ENCODE results near the gene SRRT.

Gene SRRT

GRCh38 chr7:100856871-100857282 is 18.0 kb upstream of the SRRT start:
- DNase-seq, result no peak

GRCh38 chr7:100859856-100860255 is 15.0 kb upstream of the SRRT start:
- DNase-seq, result no peak

DNA sequence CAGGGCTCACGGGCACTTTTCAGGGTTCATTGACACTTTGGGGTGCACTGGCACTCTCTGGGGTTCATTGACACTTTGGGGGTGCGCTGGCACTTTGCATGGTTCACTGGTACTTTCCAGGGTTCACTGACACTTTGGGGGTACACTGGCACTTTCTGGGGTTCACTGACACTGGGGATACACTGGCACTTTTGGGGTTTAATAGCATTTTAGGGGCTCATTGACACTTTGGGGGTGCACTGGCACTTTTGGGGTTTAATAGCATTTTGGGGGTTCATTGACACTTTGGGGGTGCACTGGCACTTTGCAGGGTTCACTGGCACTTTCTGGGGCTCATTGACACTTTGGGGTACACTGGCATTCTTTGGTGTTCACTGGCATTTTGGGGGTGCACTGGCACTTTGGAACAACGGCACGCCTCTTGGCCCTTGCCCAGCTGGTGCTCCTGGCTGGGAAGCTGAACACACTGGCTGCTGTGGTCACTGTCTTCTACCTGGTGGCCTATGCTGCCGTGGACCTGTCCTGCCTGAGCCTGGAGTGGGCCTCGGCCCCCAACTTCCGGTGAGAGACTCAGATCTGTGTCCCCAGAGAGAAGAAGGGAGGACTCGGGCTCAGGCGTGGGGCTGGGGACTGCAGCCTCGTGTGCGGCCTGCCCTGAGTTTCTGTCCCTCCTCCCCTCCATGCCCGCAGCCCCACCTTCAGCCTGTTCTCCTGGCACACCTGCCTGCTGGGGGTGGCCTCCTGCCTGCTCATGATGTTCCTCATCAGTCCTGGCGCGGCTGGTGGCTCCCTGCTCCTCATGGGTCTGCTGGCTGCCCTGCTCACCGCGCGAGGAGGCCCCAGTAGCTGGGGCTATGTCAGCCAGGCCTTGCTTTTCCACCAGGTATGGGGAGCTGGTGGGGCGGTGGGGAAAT is 13.9 kb upstream of the SRRT start:
- DNase-seq, result no peak

GRCh38 chr7:100861616-100861985 is 13.3 kb upstream of the SRRT start:
- DNase-seq, result no peak

- DNase-seq, result no peak
These were observed 11.4 kb upstream of the SRRT start for GRCh38 chr7:100863406-100863950.

DNA sequence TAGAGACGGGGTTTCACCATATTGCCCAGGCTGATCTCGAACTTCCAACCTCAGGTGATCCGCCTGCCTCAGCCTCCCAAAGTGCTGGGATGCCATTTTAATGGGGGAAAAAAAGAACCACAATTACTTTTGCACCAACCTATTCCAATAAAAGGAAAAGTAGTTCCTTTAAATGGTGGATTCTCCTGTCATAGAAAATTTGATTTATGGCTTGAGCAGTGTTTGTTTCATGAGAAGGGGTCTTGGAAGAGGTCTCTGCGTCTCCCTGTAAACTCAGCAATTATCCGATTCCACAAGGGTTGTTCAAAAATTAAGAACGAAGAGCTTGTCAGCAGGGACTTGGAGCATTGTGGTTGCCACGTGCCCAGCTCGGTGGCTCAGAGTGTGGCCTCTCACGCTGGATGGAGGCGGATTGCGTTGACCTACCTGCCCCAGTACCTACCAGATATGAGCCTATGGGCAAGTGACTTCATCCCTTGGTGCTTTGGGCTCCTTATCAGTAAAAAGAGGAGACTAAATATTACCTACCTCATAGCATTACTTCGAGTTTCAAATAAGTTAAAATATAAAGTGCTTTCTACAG is 10.5 kb upstream of the SRRT start:
- DNase-seq, result no peak

DNA sequence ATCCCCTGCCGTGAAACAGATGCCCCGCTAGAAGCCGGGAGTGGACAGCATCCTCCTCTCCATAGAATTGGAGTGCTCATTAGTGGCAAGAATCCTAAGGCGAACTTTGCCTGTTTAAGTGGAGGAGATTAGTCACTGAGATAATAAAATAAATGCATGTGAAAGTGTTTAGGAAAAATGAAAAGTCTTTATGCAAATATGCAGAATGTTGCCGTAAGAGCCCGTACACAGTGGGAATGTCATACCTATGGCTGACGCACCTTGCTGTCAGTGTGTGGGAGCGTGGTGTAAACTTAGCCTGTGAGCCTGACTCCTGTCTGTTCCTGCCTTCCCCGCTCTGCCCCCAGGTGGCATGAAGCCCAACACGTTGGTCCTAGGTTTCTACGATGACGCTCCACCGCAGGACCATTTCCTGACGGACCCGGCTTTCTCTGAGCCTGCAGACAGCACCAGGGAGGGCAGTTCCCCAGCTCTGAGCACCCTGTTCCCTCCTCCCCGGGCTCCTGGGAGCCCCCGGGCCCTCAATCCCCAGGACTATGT is 9.5 kb upstream of the SRRT start:
- no peak for DNase-seq

DNA sequence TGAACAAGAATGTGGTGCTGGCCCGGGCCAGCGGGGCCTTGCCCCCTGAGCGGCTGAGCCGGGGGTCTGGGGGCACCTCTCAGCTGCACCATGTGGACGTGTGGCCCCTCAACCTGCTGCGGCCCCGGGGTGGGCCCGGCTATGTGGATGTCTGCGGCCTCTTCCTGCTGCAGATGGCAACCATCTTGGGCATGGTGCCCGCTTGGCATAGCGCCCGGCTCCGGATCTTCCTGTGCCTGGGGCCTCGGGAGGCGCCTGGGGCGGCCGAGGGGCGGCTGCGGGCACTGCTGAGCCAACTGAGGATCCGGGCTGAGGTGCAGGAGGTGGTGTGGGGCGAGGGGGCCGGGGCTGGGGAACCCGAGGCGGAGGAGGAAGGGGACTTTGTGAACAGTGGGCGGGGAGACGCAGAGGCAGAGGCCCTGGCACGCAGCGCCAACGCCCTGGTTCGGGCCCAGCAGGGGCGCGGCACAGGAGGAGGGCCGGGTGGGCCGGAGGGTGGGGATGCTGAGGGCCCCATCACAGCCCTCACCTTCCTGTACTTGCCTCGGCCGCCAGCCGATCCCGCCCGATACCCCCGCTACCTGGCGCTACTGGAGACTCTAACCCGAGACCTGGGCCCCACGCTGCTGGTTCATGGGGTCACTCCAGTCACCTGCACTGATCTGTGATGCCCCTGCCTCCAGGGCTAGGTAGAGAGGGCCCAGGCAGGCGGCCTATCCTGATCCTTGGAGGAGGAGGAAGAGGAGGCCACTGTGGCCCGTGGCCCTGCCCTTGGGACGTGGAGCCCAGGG is 8.8 kb upstream of the SRRT start:
- peak; percentile 63 for DNase-seq

GRCh38 chr7:100866729-100867039 is 8.2 kb upstream of the SRRT start:
- DNase-seq, result no peak

DNA sequence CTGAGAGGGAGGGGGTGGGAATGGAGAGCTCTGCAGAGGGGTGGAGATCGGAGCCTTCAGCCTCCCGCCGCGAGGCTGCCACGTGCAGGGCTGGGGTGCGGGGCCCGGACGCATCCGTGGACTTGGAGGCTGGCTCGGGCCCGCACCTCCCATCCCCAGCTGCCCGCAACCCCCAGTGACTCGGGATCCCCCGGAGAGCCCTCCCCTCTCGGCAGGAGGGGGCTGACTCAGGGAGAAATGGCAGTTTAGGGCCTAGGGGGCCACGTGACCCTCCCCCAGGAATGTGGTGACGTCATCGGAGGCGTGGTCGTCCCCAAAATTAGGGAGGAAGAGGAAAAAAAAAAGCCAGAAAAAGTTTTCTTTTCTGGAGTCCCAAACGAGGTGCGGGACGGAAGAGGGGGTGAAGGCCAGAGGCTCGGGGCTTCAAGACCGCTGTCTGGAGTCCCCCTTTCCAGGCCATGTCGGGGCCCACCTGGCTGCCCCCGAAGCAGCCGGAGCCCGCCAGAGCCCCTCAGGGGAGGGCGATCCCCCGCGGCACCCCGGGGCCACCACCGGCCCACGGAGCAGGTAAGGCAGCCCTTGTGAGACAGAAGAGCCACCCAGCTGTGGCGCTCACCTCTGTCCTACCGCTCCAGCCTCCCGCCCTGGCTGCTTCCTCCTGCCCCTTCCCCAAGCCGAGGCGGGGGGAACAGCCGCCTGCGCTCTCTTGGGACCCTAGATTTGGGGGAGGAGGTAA is 7.7 kb upstream of the SRRT start, which contains the start of gene TRIP6:
Gene TRIP6, plus strand, starts transcription at position 348 of the 736 bp plus-strand sequence. Its CDS starts 111 bp downstream, at position 459.
- peak; percentile 68 for DNase-seq

- DNase-seq, result no peak
These were observed 7.0 kb upstream of the SRRT start for GRCh38 chr7:100867776-100868485.

DNA sequence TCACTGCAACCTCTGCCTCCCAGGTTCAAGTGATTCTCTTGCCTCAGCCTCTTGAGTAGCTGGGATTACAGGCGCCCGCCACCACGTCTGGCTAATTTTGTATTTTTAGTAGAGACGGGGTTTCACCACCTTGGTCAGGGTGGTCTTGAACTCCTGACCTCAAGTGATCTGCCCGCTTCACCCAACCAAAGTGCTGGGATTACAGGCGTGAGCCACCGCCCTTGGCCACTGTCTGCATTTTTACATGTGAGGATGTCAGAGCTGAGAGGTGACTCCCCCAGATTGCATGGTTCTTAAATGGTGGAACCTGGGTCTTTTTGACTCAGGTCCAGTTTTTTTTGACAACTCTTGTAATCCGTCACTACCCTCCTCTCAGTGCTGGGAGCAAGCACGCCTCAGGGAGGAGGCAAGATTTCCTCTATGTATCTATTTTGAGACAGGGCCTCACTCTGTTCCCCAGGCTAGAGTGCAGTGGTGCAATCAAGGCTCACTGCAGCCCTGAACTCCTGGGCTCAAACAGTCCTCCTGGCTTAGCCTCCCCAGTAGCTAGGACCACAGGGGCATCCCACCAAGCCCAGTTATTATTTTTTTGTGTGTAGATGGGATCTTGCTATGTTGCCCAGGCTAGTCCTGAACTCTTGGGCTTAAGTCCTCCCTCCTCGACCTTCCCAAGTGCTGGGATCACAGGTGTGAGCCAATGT is 1.2 kb upstream of the SRRT start:
- DNase-seq, result no peak

DNA sequence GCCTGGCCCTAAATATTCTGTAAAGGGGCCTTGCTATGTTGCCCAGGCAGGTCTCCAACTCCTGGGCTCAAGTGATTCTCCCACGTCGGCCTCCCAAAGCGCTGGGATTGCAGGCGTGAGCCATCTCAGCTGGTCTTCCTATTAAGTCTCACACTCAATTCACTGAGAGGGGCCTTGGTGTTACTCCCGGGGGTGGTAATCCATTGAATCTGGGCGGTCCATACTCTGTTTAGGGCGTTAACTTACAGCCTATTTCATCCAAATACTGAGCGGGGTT is 665 bp upstream of the SRRT start:
- DNase-seq, result no peak

- DNase-seq, result peak; percentile 29
These were observed 451 bp downstream of the SRRT start for GRCh38 chr7:100875356-100875751.

- DNase-seq, result no peak
These were observed 3.1 kb downstream of the SRRT start for GRCh38 chr7:100878013-100878412.

DNA sequence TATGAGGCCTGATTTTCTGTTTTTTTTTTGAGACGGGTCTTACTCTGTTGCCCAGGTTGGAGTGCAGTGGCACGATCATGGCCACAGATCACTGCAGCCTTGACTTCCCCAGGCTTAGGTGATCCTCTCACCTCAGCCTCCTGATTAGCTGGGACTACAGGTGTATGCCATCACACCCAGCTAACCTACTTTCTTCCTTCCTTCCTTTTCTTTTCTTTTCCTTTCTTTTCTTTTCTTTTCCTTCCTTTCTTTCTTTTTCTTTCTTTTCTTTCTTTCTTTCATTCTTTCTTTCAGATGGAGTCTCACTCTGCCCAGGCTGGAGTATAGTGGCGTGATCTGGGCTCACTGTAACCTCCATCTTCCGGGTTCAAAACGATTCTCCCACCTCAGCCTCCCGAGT is 3.8 kb downstream of the SRRT start:
- DNase-seq, result no peak

DNA sequence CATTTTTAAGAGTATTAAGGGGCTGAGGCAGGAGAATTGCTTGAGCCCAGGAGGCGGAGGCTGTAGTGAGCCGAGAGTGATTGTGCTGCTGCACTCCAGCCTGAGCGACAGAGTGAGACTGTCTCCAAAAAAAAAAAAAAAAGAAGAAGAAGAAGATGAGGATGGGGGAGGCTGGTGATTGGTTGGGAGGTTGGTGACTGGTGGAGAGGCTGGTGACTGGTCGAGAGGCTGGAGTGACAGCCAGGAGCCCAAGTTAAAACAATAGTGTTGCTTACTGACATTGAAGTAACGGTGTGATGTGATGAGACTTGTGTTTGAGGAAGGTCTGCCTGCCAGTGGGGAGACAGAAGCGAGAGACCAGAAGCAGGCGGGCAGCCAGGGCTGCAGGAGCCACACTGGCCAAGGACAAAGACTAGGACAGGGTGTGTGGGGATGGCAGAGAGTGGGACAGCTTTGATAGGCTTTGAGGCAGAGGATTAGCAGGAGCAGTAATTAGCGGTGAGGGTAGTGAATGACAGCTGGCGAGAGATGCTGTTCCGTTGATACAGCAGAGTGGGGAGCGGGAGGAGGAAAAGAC is 4.9 kb downstream of the SRRT start:
- no peak for DNase-seq

DNA sequence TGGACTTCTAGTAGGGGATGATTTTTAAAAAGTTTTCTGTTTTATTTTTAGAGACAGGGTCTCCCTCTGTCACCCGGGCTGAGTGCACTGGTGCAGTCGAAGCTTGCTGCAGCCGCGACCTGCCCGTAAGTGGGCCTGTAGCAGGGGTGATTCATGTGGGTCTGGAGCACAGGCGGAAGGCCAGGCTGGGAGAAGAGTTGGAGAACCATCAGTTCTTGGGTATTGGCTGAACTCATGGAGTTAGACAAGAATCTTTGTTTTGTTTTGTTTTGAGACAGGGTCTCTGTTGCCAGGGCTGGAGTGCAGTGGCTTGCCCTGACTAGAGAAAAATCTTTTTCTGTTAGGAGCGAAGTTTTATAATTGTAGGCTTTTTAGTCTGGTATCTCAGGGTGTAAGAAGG is 5.7 kb downstream of the SRRT start:
- no peak for DNase-seq

DNA sequence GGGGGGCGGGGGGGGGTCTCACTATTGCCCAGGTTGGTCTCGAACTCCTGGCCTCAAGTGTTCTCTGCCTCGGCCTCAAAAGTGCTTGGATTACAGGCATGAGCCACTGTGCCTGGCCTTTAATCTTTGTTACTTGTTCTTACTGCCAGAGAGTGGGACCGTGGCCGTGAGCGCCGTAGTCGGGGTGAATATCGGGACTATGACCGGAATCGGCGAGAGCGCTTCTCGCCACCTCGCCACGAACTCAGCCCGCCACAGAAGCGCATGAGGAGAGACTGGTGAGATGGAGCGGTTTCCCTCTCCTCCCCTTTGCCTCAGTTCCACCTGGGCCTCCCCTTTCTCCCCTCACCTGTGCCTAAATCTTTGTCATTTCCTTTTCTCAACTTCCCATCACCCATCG is 6.2 kb downstream of the SRRT start:
- no peak for DNase-seq

- no peak for DNase-seq
These were observed 7.3 kb downstream of the SRRT start for GRCh38 chr7:100882201-100882600.
